SK-N-SH treated with all-trans-retinoic acid at 6 μM for 48 hours (cell line): ENCODE measurements around the gene MOB1A.
"Not testable (repeated sequence)": the region's sequence is repeated elsewhere in the genome, so short reads cannot be mapped to it uniquely, and the experiment has no call there.

Source experiments
- ATAC-seq: fragments of 200-7000 bp; cut with Tn5 transposase; 3 replicates; pipeline ENCODE4 v1.9.1; 2020; ENCODE audit warnings: mild to moderate bottlenecking, moderate library complexity
- ARNTL ChIP-seq: fragments of 450-650 bp; formaldehyde crosslinking; IDR thresholded peaks from 2 replicates; pipeline ENCODE4 v1.5.0; 2020; ENCODE audit warnings: low read depth, mild to moderate bottlenecking, moderate library complexity, borderline replicate concordance
- CREB5 ChIP-seq: fragments of 250-450 bp; sonication (Bioruptor Pico); IDR thresholded peaks from 2 replicates; pipeline ENCODE4 v1.5.1; 2020; ENCODE audit warnings: low read depth, mild to moderate bottlenecking, moderate library complexity
- CSRNP3 ChIP-seq: fragments of 250-450 bp; sonication (Bioruptor Pico); IDR thresholded peaks from 2 replicates; pipeline ENCODE4 v1.5.1; 2021; ENCODE audit warnings: mild to moderate bottlenecking, moderate library complexity
- ESRRG ChIP-seq: fragments of 250-450 bp; sonication (Bioruptor Pico); IDR thresholded peaks from 2 replicates; pipeline ENCODE4 v1.6.1; 2021; ENCODE audit warnings: mild to moderate bottlenecking
- GLIS3 ChIP-seq: fragments of 250-450 bp; sonication (Bioruptor Pico); IDR thresholded peaks from 2 replicates; pipeline ENCODE4 v1.5.0; 2020; ENCODE audit warnings: mild to moderate bottlenecking, moderate library complexity
- ISL1 ChIP-seq: fragments of 250-450 bp; sonication (Bioruptor Pico); IDR thresholded peaks from 2 replicates; pipeline ENCODE4 v2.1.2; 2022; ENCODE audit warnings: mild to moderate bottlenecking, moderate library complexity
- OSR1 ChIP-seq: fragments of 250-450 bp; sonication (Bioruptor Pico); IDR thresholded peaks from 2 replicates; pipeline ENCODE4 v1.8.0; 2022; ENCODE audit warnings: moderate library complexity, mild to moderate bottlenecking, inconsistent platforms
- PATZ1 ChIP-seq: fragments of 250-450 bp; sonication (Bioruptor Pico); IDR thresholded peaks from 2 replicates; pipeline ENCODE4 v1.8.0; 2020; ENCODE audit warnings: mild to moderate bottlenecking, moderate library complexity, borderline replicate concordance
- POU6F1 ChIP-seq: fragments of 250-450 bp; sonication (Bioruptor Pico); IDR thresholded peaks from 2 replicates; pipeline ENCODE4 v1.8.0; 2021; ENCODE audit warnings: low read depth, mild to moderate bottlenecking, moderate library complexity, borderline replicate concordance
- SNAI2 ChIP-seq: fragments of 250-450 bp; sonication (Bioruptor Pico); IDR thresholded peaks from 2 replicates; pipeline ENCODE4 v1.5.0; 2020; ENCODE audit warnings: mild to moderate bottlenecking, moderate library complexity
- TCF4 ChIP-seq: fragments of 250-450 bp; sonication (Bioruptor Pico); IDR thresholded peaks from 2 replicates; pipeline ENCODE4 v1.8.0; 2021; ENCODE audit warnings: mild to moderate bottlenecking, moderate library complexity, borderline replicate concordance
- TOX ChIP-seq: fragments of 250-450 bp; sonication (Bioruptor Pico); IDR thresholded peaks from 2 replicates; pipeline ENCODE4 v1.8.0; 2021; ENCODE audit warnings: mild to moderate bottlenecking, moderate library complexity, borderline replicate concordance
- TSHZ2 ChIP-seq: fragments of 250-450 bp; sonication (Bioruptor Pico); IDR thresholded peaks from 2 replicates; pipeline ENCODE4 v1.5.0; 2020; ENCODE audit warnings: mild to moderate bottlenecking, moderate library complexity
- ZC3H10 ChIP-seq: fragments of 250-450 bp; sonication (Bioruptor Pico); IDR thresholded peaks from 2 replicates; pipeline ENCODE4 v1.5.1; 2021; ENCODE audit warnings: mild to moderate bottlenecking, moderate library complexity
- ZFP3 ChIP-seq: fragments of 250-450 bp; sonication (Bioruptor Pico); IDR thresholded peaks from 2 replicates; pipeline ENCODE4 v1.5.0; 2020; ENCODE audit warnings: mild to moderate bottlenecking, moderate library complexity
- ZFP30 ChIP-seq: fragments of 450-650 bp; formaldehyde crosslinking; IDR thresholded peaks from 2 replicates; pipeline ENCODE4 v1.5.0; 2022; ENCODE audit warnings: mild to moderate bottlenecking, moderate library complexity
- ZNF565 ChIP-seq: fragments of 450-650 bp; formaldehyde crosslinking; conservative IDR thresholded peaks from 2 replicates; pipeline ENCODE4 v1.5.0; 2020; ENCODE audit warnings: low read depth, mild to moderate bottlenecking, moderate library complexity
- ZNF70 ChIP-seq: fragments of 450-650 bp; formaldehyde crosslinking; IDR thresholded peaks from 2 replicates; pipeline ENCODE4 v1.5.0; 2020; ENCODE audit warnings: mild to moderate bottlenecking, moderate library complexity
- ZNF8 ChIP-seq: fragments of 450-650 bp; formaldehyde crosslinking; IDR thresholded peaks from 2 replicates; pipeline ENCODE4 v1.5.0; 2020; ENCODE audit warnings: mild to moderate bottlenecking, moderate library complexity

MOB1A gene

GRCh38 chr2:74191596-74192380 is 13.1 kb upstream of the MOB1A start:
- no peak for TF ChIP-seq ARNTL (CRISPR knock-in tag)
- no peak for TF ChIP-seq OSR1 (CRISPR knock-in tag)
- no peak for TF ChIP-seq ZFP3 (CRISPR knock-in tag)
- ATAC-seq: no peak

GRCh38 chr2:74188696-74189095 is 10.0 kb upstream of the MOB1A start:
- no peak for ATAC-seq
- TF ChIP-seq TSHZ2 (CRISPR knock-in tag): no peak
- no peak for TF ChIP-seq ZNF70 (CRISPR knock-in tag)
- TF ChIP-seq SNAI2: no peak
- no peak for TF ChIP-seq ZC3H10 (CRISPR knock-in tag)
- TF ChIP-seq ZNF565 (CRISPR knock-in tag): no peak
- TF ChIP-seq TCF4 (CRISPR knock-in tag): no peak
- TF ChIP-seq TOX (CRISPR knock-in tag): no peak
- TF ChIP-seq CREB5 (CRISPR knock-in tag): no peak
- TF ChIP-seq PATZ1: no peak
- no peak for TF ChIP-seq ISL1 (CRISPR knock-in tag)
- no peak for TF ChIP-seq ESRRG
- no peak for TF ChIP-seq ZFP30 (CRISPR knock-in tag)
- no peak for TF ChIP-seq ZNF8
- no peak for TF ChIP-seq ARNTL (CRISPR knock-in tag)
- TF ChIP-seq CSRNP3 (CRISPR knock-in tag): no peak

- peak; percentile 74 for ATAC-seq
- no peak for TF ChIP-seq PATZ1
- no peak for TF ChIP-seq SNAI2
- TF ChIP-seq CREB5 (CRISPR knock-in tag): no peak
- TF ChIP-seq POU6F1 (CRISPR knock-in tag): no peak
- TF ChIP-seq ISL1 (CRISPR knock-in tag): no peak
- TF ChIP-seq GLIS3 (CRISPR knock-in tag): no peak
- no peak for TF ChIP-seq TOX (CRISPR knock-in tag)
Observed at GRCh38 chr2:74188018-74188601, 9.4 kb upstream of the MOB1A start.

- not testable (repeated sequence) for ATAC-seq
Observed at GRCh38 chr2:74186706-74187105, 8.0 kb upstream of the MOB1A start.
